Fibroblast of mammary gland (primary cell): Measurements from ENCODE around the gene SYNE2.
A peak's percentile ranks its signal among the peaks of the same experiment; 100 is the strongest.

Experiments used
- DNase-seq: peaks from one replicate; pipeline ENCODE4 v3.0.0-alpha.2; 2010; ENCODE audit warnings: low read depth
- H3K4me3 ChIP-seq: 2 replicates; pipeline ENCODE4 v1.5.1; 2011; ENCODE audit warnings: low read depth, mild to moderate bottlenecking, low read length, moderate library complexity; ENCODE audit not compliant: control insufficient read depth
- TF ChIP-seq, protein P1 (sequence below): conservative IDR thresholded peaks from 2 replicates; pipeline ENCODE4 v1.5.1; 2011; ENCODE audit warnings: low read depth, low read length, inconsistent platforms; ENCODE audit not compliant: control insufficient read depth, insufficient read depth

Gene SYNE2

DNA sequence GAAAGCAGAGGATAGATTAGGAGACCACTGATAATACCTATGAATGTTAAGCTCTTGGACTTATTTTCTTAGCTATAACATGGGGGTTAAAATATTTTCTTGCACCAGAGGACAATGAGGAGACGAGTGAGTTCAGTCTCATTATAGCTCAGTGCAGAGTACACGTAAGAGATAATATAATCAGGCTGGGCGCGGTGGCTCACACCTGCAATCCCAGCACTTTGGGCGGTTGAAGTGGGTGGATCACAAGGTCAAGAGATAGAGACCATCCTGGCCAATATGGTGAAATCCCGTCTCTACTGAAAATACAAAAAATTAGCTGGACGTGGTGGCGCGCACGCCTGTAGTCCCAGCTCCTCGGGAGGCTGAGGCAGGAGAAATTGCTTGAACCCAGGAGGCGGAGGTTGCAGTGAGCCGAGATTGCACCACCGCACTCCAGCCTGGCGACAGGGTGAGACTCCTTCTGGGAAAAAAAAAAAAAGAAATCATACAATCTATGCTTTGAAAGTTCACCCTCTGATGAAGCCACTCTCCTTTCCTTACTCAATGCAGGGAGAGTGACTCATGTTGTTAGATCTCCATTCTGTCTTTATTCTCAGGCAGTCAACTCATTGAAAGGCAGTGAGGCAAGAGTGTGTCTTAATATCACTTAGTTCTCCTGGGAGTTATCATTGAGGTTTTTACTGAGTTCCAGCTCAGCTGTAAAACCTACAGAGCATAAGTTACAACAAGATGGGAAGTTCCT, 134.2 kb downstream of the SYNE2 start:
- peak; percentile 91 for DNase-seq
- TF ChIP-seq, protein P1, sequence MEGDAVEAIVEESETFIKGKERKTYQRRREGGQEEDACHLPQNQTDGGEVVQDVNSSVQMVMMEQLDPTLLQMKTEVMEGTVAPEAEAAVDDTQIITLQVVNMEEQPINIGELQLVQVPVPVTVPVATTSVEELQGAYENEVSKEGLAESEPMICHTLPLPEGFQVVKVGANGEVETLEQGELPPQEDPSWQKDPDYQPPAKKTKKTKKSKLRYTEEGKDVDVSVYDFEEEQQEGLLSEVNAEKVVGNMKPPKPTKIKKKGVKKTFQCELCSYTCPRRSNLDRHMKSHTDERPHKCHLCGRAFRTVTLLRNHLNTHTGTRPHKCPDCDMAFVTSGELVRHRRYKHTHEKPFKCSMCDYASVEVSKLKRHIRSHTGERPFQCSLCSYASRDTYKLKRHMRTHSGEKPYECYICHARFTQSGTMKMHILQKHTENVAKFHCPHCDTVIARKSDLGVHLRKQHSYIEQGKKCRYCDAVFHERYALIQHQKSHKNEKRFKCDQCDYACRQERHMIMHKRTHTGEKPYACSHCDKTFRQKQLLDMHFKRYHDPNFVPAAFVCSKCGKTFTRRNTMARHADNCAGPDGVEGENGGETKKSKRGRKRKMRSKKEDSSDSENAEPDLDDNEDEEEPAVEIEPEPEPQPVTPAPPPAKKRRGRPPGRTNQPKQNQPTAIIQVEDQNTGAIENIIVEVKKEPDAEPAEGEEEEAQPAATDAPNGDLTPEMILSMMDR: no peak
- H3K4me3 ChIP-seq: no peak overlapping the region

DNA sequence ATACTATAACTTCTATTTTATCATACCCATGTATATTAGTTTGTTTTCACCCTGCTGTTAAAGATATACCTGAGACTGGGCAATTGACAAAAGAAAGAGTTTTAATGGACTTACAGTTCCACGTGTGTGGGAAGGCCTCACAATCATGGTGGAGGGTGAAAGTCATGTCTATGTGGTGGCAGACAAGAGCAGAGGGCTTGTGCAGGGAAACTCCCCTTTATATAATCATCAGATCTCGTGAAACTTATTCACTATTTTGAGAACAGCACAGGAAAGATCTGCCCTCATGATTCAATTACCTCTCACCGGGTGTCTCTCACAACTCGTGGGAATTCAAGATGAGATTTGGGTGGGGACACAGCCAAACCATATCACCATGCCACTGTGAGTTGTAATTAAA, 135.8 kb downstream of the SYNE2 start:
- no peak for DNase-seq
- TF ChIP-seq, protein P1: no peak
- no peak overlapping the region for H3K4me3 ChIP-seq

DNA sequence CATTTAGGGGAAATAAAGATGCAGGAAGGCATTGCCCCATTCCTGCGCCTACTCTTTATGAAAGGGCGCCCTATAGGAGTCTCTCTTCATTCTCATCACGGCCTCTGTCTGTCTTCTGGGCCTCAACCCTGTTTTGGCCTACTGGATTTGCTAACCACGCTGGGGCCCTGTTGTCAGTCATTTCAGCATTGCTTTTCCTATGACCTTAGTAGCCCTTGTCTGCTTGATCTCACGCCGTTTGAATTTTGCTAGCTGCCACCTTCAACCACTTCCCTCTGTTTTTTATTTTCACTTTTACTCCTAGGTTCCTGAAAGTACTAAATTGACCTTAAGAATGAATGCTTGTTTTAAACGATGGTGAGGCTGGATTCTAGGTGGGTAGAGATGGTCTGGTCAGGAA, 139.0 kb downstream of the SYNE2 start:
- TF ChIP-seq, protein P1: no peak
- DNase-seq: no peak

DNA sequence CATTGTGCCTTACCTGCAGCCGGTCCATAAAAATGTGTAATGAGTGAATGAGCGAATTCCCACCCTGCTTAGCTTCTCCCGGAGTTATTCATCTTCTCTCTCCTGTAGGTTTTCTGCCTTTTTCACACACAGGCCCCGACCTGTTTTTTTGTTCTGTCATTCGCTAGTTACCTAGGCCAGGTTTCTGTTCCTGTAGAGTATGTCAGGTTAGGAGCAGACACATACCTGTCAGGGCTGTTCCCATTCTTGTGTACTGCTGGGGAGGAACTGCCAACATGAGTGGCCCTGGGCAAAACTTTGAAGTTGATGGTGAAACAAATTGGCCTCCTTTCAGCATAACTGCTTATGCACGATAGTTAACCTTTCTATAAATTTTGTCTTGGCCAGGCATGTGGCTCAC, 140.1 kb downstream of the SYNE2 start:
- DNase-seq: no peak
- H3K4me3 ChIP-seq: no peak overlapping the region
- TF ChIP-seq, protein P1: no peak

More for the DNA sequence above, 139.0 kb downstream of the SYNE2 start:
- no peak overlapping the region for H3K4me3 ChIP-seq

DNA sequence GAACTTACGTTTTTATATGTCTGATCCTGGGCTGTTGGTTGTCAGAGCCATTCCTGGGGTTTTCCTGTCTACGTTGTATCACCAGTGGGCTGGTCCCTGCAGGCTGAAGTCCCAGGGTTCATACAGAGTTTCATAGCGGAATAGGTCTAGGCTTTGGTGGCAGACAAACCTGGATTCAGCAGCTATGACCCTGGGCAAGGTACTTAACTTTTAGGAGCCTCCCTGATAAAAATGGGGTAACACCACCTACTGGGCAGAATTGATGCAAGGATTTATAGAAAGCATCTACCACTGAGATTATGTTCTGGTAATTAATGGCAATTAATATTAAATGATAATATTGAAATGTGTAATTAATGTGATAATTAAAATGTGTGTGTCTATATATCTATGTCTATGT, 141.2 kb downstream of the SYNE2 start:
- DNase-seq: peak; percentile 7
- no peak overlapping the region for H3K4me3 ChIP-seq
- TF ChIP-seq, protein P1: peak; percentile 34

DNA sequence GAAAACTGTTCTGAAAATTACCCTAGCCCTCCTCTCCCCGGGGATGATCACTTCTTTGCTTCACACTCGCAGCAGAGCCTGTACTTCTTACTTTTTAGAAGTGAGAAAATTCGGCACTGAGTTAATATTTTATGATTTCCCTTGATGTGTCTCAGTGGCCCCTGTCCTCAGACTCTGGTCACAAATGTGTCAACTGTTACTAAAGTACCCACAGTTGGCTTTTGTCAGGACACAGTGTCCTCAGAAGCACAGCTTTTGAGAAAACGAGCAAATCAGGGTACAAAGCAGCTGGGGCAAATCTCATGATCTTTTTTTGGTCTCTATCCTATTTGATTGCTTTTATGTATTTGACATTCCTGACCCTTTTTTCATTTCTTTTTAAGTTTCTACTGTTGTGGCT, 142.5 kb downstream of the SYNE2 start:
- DNase-seq: no peak
- no peak overlapping the region for H3K4me3 ChIP-seq
- TF ChIP-seq, protein P1: no peak
